CD14-positive monocyte (primary cell): ENCODE measurements around the gene ASTN1. TPM values are rescaled to one million over a fixed set of nuclear protein-coding genes. Genes with fewer than 3 reads are reported as not detected.

Experiments used
- DNase-seq, 3 donors: peaks; one replicate each; pipeline ENCODE4 v3.0.0-alpha.2; 2011 to 2022
- H2AFZ ChIP-seq: 2 replicates; pipeline ENCODE4 v1.6.0; 2012; ENCODE audit warnings: mild to moderate bottlenecking, low read depth, low read length, inconsistent platforms; ENCODE audit not compliant: insufficient read depth, poor library complexity, severe bottlenecking
- H3K27ac ChIP-seq, 2 donors: 1 replicate in 1 of 2; 2 replicates in 1 of 2; pipeline ENCODE4 v1.5.1; 2012 to 2013; ENCODE audit warnings: low read length in 2 of 2, control low read depth in 1 of 2, inconsistent platforms in 1 of 2, low read depth in 1 of 2, mild to moderate bottlenecking in 1 of 2
- H3K27me3 ChIP-seq, 2 donors: one replicate each; pipeline versions ENCODE4 v1.6.0 to v1.6.1; 2011 to 2013; ENCODE audit warnings: low read length in 2 of 2; ENCODE audit not compliant: control insufficient read depth in 2 of 2, insufficient read depth in 2 of 2
- H3K36me3 ChIP-seq, 2 donors: replicated peaks in 1 of 2; 1 replicate in 1 of 2; 2 replicates in 1 of 2; pipeline versions ENCODE4 v1.5.1 to v1.6.1; 2012 to 2013; ENCODE audit warnings: low read length in 2 of 2, control low read depth in 1 of 2, inconsistent platforms in 1 of 2, mild to moderate bottlenecking in 1 of 2; ENCODE audit not compliant: insufficient read depth in 2 of 2, control insufficient read depth in 1 of 2
- H3K4me1 ChIP-seq, 2 donors: 1 replicate in 1 of 2; 2 replicates in 1 of 2; pipeline versions ENCODE4 v1.5.1 to v1.6.1; 2012 to 2013; ENCODE audit warnings: low read length in 2 of 2, control low read depth in 1 of 2, inconsistent platforms in 1 of 2, mild to moderate bottlenecking in 1 of 2, moderate library complexity in 1 of 2; ENCODE audit not compliant: insufficient read depth in 2 of 2, control insufficient read depth in 1 of 2
- H3K4me2 ChIP-seq: replicated peaks from 2 replicates; pipeline ENCODE3; 2012; ENCODE audit warnings: low read length, moderate library complexity, mild to moderate bottlenecking; ENCODE audit not compliant: poor library complexity, severe bottlenecking; ENCODE audit errors: extremely low read depth
- H3K4me3 ChIP-seq, 3 experiments: fragments of 200-600 bp in 1 of 3; sonication (generic) in 1 of 3; replicated peaks in 1 of 3; 1 replicate in 2 of 3; 2 replicates in 1 of 3; pipeline ENCODE4 v1.5.1; 2011 to 2013; ENCODE audit warnings: low read length in 3 of 3, mild to moderate bottlenecking in 3 of 3, control low read depth in 2 of 3, low read depth in 2 of 3, inconsistent platforms in 1 of 3, moderate library complexity in 1 of 3
- H3K79me2 ChIP-seq: 2 replicates; pipeline ENCODE4 v1.6.0; 2012; ENCODE audit warnings: mild to moderate bottlenecking, control low read depth, inconsistent platforms, low read length, moderate library complexity; ENCODE audit not compliant: insufficient read depth
- H3K9ac ChIP-seq: 2 replicates; pipeline ENCODE4 v1.6.0; 2017; ENCODE audit warnings: low read length, mild to moderate bottlenecking; ENCODE audit not compliant: insufficient read depth, poor library complexity, severe bottlenecking
- H3K9me3 ChIP-seq, 2 donors: replicated peaks in 1 of 2; 1 replicate in 1 of 2; 2 replicates in 1 of 2; pipeline versions ENCODE4 v1.5.1 to v1.6.1; 2012 to 2013; ENCODE audit warnings: low read length in 2 of 2, control low read depth in 1 of 2; ENCODE audit not compliant: control insufficient read depth in 1 of 2, insufficient read depth in 1 of 2
- H4K20me1 ChIP-seq: 2 replicates; pipeline ENCODE4 v1.6.0; 2012; ENCODE audit warnings: mild to moderate bottlenecking, low read length, control low read depth, moderate library complexity; ENCODE audit not compliant: insufficient read depth
- H3K27ac Mint-ChIP-seq, 7 donors: one replicate each; pipeline ENCODE4 v1.8.0; 2020; ENCODE audit warnings: mild to moderate bottlenecking in 7 of 7, mixed read lengths in 7 of 7, moderate library complexity in 6 of 7, inconsistent platforms in 2 of 7
- H3K27me3 Mint-ChIP-seq, 3 donors: one replicate each; pipeline ENCODE4 v1.8.0; 2021 to 2022; ENCODE audit warnings: low read depth in 3 of 3, mild to moderate bottlenecking in 3 of 3, mixed read lengths in 3 of 3, moderate library complexity in 3 of 3, inconsistent platforms in 1 of 3
- H3K36me3 Mint-ChIP-seq, 2 donors: one replicate each; pipeline ENCODE4 v1.8.0; 2020; ENCODE audit warnings: mixed read lengths in 2 of 2, inconsistent platforms in 1 of 2, mild to moderate bottlenecking in 1 of 2
- H3K4me1 Mint-ChIP-seq: one replicate; pipeline ENCODE4 v1.8.0; 2020; ENCODE audit warnings: mild to moderate bottlenecking, mixed read lengths
- H3K4me3 Mint-ChIP-seq, 2 donors: one replicate each; pipeline ENCODE4 v1.8.0; 2020; ENCODE audit warnings: mild to moderate bottlenecking in 2 of 2, mixed read lengths in 2 of 2, moderate library complexity in 1 of 2
- H3K9me3 Mint-ChIP-seq, 7 donors: one replicate each; pipeline ENCODE4 v1.8.0; 2020 to 2022; ENCODE audit warnings: mixed read lengths in 7 of 7, mild to moderate bottlenecking in 6 of 7, moderate library complexity in 6 of 7, inconsistent platforms in 2 of 7
- CTCF ChIP-seq: fragments of 200-600 bp; IDR thresholded peaks from one replicate; pipeline ENCODE4 v1.8.0; 2022; ENCODE audit warnings: antibody characterized with exemption, mild to moderate bottlenecking
- WGBS: methylation state at CpG from one replicate; pipeline ENCODE4 v1.1.5; 2013; ENCODE audit warnings: missing lambda C conversion rate; ENCODE audit not compliant: insufficient coverage; 5-methylcytosine and 5-hydroxymethylcytosine counted together
- intact Hi-C, 2 donors: fragments of 100-400 bp; cut with micrococcal nuclease; formaldehyde crosslinking; loops; one replicate each; pipeline versions ENCODE4 v1.15.0 to v1.15.1; 2023
- polyA plus RNA-seq, 3 donors: library from polyadenylated mRNA; depleted of rRNA in 1 of 3; unstranded in 2 of 3; stranded (reverse) in 1 of 3; fragments of 300-500 nt in 2 of 3; fragments of >200 nt in 1 of 3; fragmentation: Illumina TruSeq in 2 of 3; gene quantifications; 1 replicate in 2 of 3; 2 replicates in 1 of 3; pipeline ENCODE4 v1.2.3, GENCODE V29; 2012 to 2021

Gene ASTN1
- polyA plus RNA-seq, 3 donors, result not detected

- H2AFZ ChIP-seq, result no peak overlapping the region
- H3K4me3 ChIP-seq, result no peak overlapping the region
- H3K4me3 Mint-ChIP-seq, result no peak overlapping the region
- H3K4me1 Mint-ChIP-seq, result no peaks in the 10 kb centered on the region
- no peak overlapping the region for H3K27ac Mint-ChIP-seq
- H3K36me3 Mint-ChIP-seq, result no peaks in the 10 kb centered on the region
- no peak overlapping the region for H3K4me2 ChIP-seq
- H3K4me1 ChIP-seq, result no peaks in the 10 kb centered on the region
- no peaks in the 10 kb centered on the region for H3K36me3 ChIP-seq
- TF ChIP-seq CTCF, result no peak
- DNase-seq, result no peak
- peaks cover 0 to 2% of the 10 kb centered on the region in 2 donors for H3K9me3 ChIP-seq
- no CpG with 5 or more reads among the region's 5 CpGs for WGBS
- H3K9me3 Mint-ChIP-seq, result peaks cover 0 to 7% (median 0%) of the 10 kb centered on the region in 7 donors
- H3K27me3 ChIP-seq, result no peaks in the 10 kb centered on the region
- intact Hi-C loops, result no loop called here
- no peak overlapping the region for H3K27ac ChIP-seq
- H3K9ac ChIP-seq, result no peak overlapping the region
- H3K27me3 Mint-ChIP-seq, result peaks cover 0 to 1% (median 0%) of the 10 kb centered on the region in 3 donors
- H4K20me1 ChIP-seq, result no peaks in the 10 kb centered on the region
- H3K79me2 ChIP-seq, result no peaks in the 10 kb centered on the region
Observed at GRCh38 chr1:177088966-177089365, 75.5 kb downstream of the ASTN1 start.

GRCh38 chr1:177082855-177083693 is 81.4 kb downstream of the ASTN1 start:
- no peak overlapping the region for H3K4me2 ChIP-seq
- no peaks in the 10 kb centered on the region for H3K36me3 ChIP-seq
- H3K27ac Mint-ChIP-seq, result no peak overlapping the region
- no peak overlapping the region for H2AFZ ChIP-seq
- WGBS, result 100% methylated on average over 1 of the region's 5 CpGs
- H3K4me3 Mint-ChIP-seq, result no peak overlapping the region
- no peaks in the 10 kb centered on the region for H3K79me2 ChIP-seq
- H3K36me3 Mint-ChIP-seq, result no peaks in the 10 kb centered on the region
- no peaks in the 10 kb centered on the region for H3K4me1 ChIP-seq
- no peaks in the 10 kb centered on the region for H4K20me1 ChIP-seq
- peaks cover 0 to 1% of the 10 kb centered on the region in 2 donors for H3K9me3 ChIP-seq
- DNase-seq, result no peak
- H3K4me1 Mint-ChIP-seq, result no peaks in the 10 kb centered on the region
- H3K9me3 Mint-ChIP-seq, result peaks cover 0 to 4% (median 3%) of the 10 kb centered on the region in 7 donors
- no peak overlapping the region for H3K4me3 ChIP-seq
- H3K27me3 ChIP-seq, result no peaks in the 10 kb centered on the region
- no peak overlapping the region for H3K27ac ChIP-seq
- no peak for TF ChIP-seq CTCF
- H3K27me3 Mint-ChIP-seq, result no peaks in the 10 kb centered on the region
- no peak overlapping the region for H3K9ac ChIP-seq
- intact Hi-C loops, result no loop called here
